Frontal cortex (tissue), 4 donors: Measurements from ENCODE around the gene HIC2. TPM values are rescaled to one million over a fixed set of nuclear protein-coding genes. Genes with fewer than 3 reads are reported as not detected.
"Not testable (repeated sequence)": the region's sequence is repeated elsewhere in the genome, so short reads cannot be mapped to it uniquely, and the experiment has no call there.

Source experiments
- DNase-seq, 2 donors: peaks; one replicate each; pipeline ENCODE4 v3.0.0; 2012; ENCODE audit warnings: low spot score in 2 of 2
- FAIRE-seq: peaks from 2 replicates; lab custom pipeline; 2012; peaks lifted over from hg19 to GRCh38; lab: Jason Lieb, UNC
- total RNA-seq: library from RNA; depleted of rRNA; stranded (reverse); fragments of >200 nt; gene quantifications from one replicate; pipeline ENCODE4 v1.2.3, GENCODE V29; 2014
- donor health status: control.
- donor health status: control.
- donor health status: control.

Gene HIC2
- total RNA-seq, 1 donor from 2014 or later, result 6.1 TPM

- DNase-seq, FAIRE-seq: not testable (repeated sequence)
Observed at GRCh38 chr22:21434378-21435233, 17.4 kb downstream of the HIC2 start.

GRCh38 chr22:21435998-21436810 lies 19.0 kb downstream of the HIC2 start:
- not testable (repeated sequence) for FAIRE-seq, DNase-seq

- not testable (repeated sequence) for FAIRE-seq, DNase-seq
Observed at GRCh38 chr22:21438013-21438412, 20.8 kb downstream of the HIC2 start.

GRCh38 chr22:21440018-21440636 lies 23.0 kb downstream of the HIC2 start:
- FAIRE-seq, DNase-seq: not testable (repeated sequence)

- not testable (repeated sequence) for FAIRE-seq, DNase-seq
Observed at GRCh38 chr22:21440676-21441075, 23.5 kb downstream of the HIC2 start.

GRCh38 chr22:21441170-21441569 lies 24.0 kb downstream of the HIC2 start:
- not testable (repeated sequence) for FAIRE-seq, DNase-seq

- not testable (repeated sequence) for DNase-seq
Observed at GRCh38 chr22:21442123-21442522, 25.0 kb downstream of the HIC2 start.

GRCh38 chr22:21442646-21443045 lies 25.5 kb downstream of the HIC2 start:
- FAIRE-seq, DNase-seq: not testable (repeated sequence)

More at GRCh38 chr22:21442123-21442522, 25.0 kb downstream of the HIC2 start:
- not testable (repeated sequence) for FAIRE-seq

- FAIRE-seq, result no peak
Observed at GRCh38 chr22:21443057-21443734, 26.0 kb downstream of the HIC2 start.

GRCh38 chr22:21443735-21444421 lies 26.7 kb downstream of the HIC2 start:
- DNase-seq (no peak), FAIRE-seq (no peak)

More at GRCh38 chr22:21443057-21443734, 26.0 kb downstream of the HIC2 start:
- DNase-seq, result no peak

- DNase-seq, result no peak
- FAIRE-seq, result no peak
Observed at GRCh38 chr22:21444701-21445436, 27.7 kb downstream of the HIC2 start.

- no peak for FAIRE-seq
- DNase-seq, result no peak
Observed at GRCh38 chr22:21445437-21446127, 28.4 kb downstream of the HIC2 start.

GRCh38 chr22:21446128-21446826 lies 29.1 kb downstream of the HIC2 start:
- FAIRE-seq, result no peak
- DNase-seq, result no peak

GRCh38 chr22:21446827-21447690 lies 29.9 kb downstream of the HIC2 start:
- FAIRE-seq (no peak), DNase-seq (no peak)

- FAIRE-seq, result no peak
- no peak for DNase-seq
Observed at GRCh38 chr22:21447694-21448402, 30.7 kb downstream of the HIC2 start.
